Measurements from ENCODE around the gene HDHD3. TPM values are rescaled to one million over a fixed set of nuclear protein-coding genes. Genes with fewer than 3 reads are reported as not detected.

Gene HDHD3
- total RNA-seq, 2 experiments from 2014 or later, result 16.0 to 18.1 TPM

- BruUV-seq (replicated peaks), result no TSS peak
- Histone ChIP-seq H4K20me1 (ENCODE audit: insufficient read depth, low read length) (no peaks in the 10 kb centered on the region), H3K4me3 (ENCODE audit: low read depth, low read length, poor library complexity, severe bottlenecking) (no peak overlapping the region), H3K4me2 (ENCODE audit: low read length) (no peak overlapping the region), H3K9me2 (ENCODE audit: insufficient read depth, low read length) (no peaks in the 10 kb centered on the region), H3K9me3 (ENCODE audit: low read length) (no peaks in the 10 kb centered on the region), H3K36me3 (ENCODE audit: insufficient read depth, low read length) (peaks cover 25% of the 10 kb centered on the region), H3K4me1 (ENCODE audit: insufficient read depth, low read length, poor library complexity, severe bottlenecking) (peaks cover 31% of the 10 kb centered on the region), H2AFZ (ENCODE audit: low read length) (no peak overlapping the region), H3K27ac (ENCODE audit: low read depth, low read length, poor library complexity, severe bottlenecking) (no peak overlapping the region), H3K79me2 (ENCODE audit: insufficient read depth, low read depth, low read length) (peaks cover 16% of the 10 kb centered on the region; the same call in 1 of the 2 replicates)
- ChIA-PET CTCF (ENCODE audit: unreplicated experiment) (no interaction called here), POLR2A (interaction anchor here (1.1 to 1.5 kb wide), 4 partner anchors 15 to 134 kb away, joined by 3 read pairs; partner anchors contain the start of gene HDHD3)
- TF ChIP-seq CTCF (conservative IDR thresholded peaks at IDR 0.05; ENCODE audit: low read length), result no peak
- TF ChIP-seq EZH2phosphoT487 (IDR thresholded peaks at IDR 0.05; ENCODE audit: borderline replicate concordance, low read depth, low read length), result no peak
- intact Hi-C loops (cut with micrococcal nuclease; ENCODE audit: unreplicated experiment), result loop anchor here (5.0 kb wide), 1 partner anchor 61 kb away; the partner anchor contains the start of gene WDR31
- no peak for DNase-seq (ENCODE audit: low spot score)
These were observed 26.9 kb upstream of the HDHD3 start for GRCh38 chr9:113403646-113404045.

- ChIA-PET CTCF (ENCODE audit: unreplicated experiment) (interaction anchor here (0.6 to 1.8 kb wide), 7 partner anchors 16 to 181 kb away, joined by 3 to 6 read pairs (median 3); no protein-coding TSS in a partner anchor), POLR2A (interaction anchor here (0.7 to 1.9 kb wide), 8 partner anchors 9 to 181 kb away, joined by 3 to 6 read pairs (median 4); partner anchors contain the start of genes C9orf43, CDC26, POLE3 and PRPF4)
- Histone ChIP-seq H3K4me3 (ENCODE audit: low read depth, low read length, poor library complexity, severe bottlenecking) (peak within 1 kb of the TSS; percentile 92), H3K9me2 (ENCODE audit: insufficient read depth, low read length) (no peaks in the 10 kb centered on the region), H3K79me2 (ENCODE audit: insufficient read depth, low read depth, low read length) (no peaks in the 10 kb centered on the region), H3K4me2 (ENCODE audit: low read length) (peak within 1 kb of the TSS; percentile 75), H3K27ac (ENCODE audit: low read depth, low read length, poor library complexity, severe bottlenecking) (peak within 1 kb of the TSS; percentile 12), H2AFZ (ENCODE audit: low read length) (peak within 1 kb of the TSS; percentile 82), H4K20me1 (ENCODE audit: insufficient read depth, low read length) (no peaks in the 10 kb centered on the region), H3K9me3 (ENCODE audit: low read length) (no peaks in the 10 kb centered on the region), H3K36me3 (ENCODE audit: insufficient read depth, low read length) (peaks cover 5% of the 10 kb centered on the region; the same call in 1 of the 2 replicates), H3K4me1 (ENCODE audit: insufficient read depth, low read length, poor library complexity, severe bottlenecking) (peaks cover 12% of the 10 kb centered on the region)
- TF ChIP-seq EZH2phosphoT487 (IDR thresholded peaks at IDR 0.05; ENCODE audit: borderline replicate concordance, low read depth, low read length) (no peak), CTCF (conservative IDR thresholded peaks at IDR 0.05; ENCODE audit: low read length) (peak; percentile 91)
- DNase-seq (ENCODE audit: low spot score), result peak; percentile 99
- intact Hi-C loops (cut with micrococcal nuclease; ENCODE audit: unreplicated experiment), result loop anchor here (1.0 to 5.0 kb wide), 5 partner anchors 59 to 257 kb away; partner anchors contain the start of genes CDC26, PRPF4 and WDR31
- no TSS peak for BruUV-seq (replicated peaks)
These were observed 24.4 kb upstream of the HDHD3 start, which contains the start of gene ALAD for GRCh38 chr9:113401027-113401792. Gene ALAD, minus strand, starts transcription at chr9:113401284. Its CDS starts 7,725 bp downstream, at chr9:113393559.

All from OCI-LY7 (cell line).